GM10266 (cell line): Measurements from ENCODE around the gene PLEKHA7.

Source experiments
- DNase-seq: peaks from one replicate; pipeline ENCODE4 v3.0.0; 2012; ENCODE audit errors: extremely low spot score
- CTCF ChIP-seq: IDR thresholded peaks from 2 replicates; pipeline ENCODE4 v1.5.1; 2012; ENCODE audit warnings: mild to moderate bottlenecking, low read depth; ENCODE audit not compliant: control insufficient read depth, insufficient read depth; ENCODE audit errors: missing control alignments

PLEKHA7 gene

GRCh38 chr11:16791191-16791961 is 222.8 kb downstream of the PLEKHA7 start:
- no peak for DNase-seq
- TF ChIP-seq CTCF = no peak

- no peak for TF ChIP-seq CTCF
- DNase-seq = no peak
Observed at GRCh38 chr11:16790486-16791190, 223.6 kb downstream of the PLEKHA7 start.

DNA sequence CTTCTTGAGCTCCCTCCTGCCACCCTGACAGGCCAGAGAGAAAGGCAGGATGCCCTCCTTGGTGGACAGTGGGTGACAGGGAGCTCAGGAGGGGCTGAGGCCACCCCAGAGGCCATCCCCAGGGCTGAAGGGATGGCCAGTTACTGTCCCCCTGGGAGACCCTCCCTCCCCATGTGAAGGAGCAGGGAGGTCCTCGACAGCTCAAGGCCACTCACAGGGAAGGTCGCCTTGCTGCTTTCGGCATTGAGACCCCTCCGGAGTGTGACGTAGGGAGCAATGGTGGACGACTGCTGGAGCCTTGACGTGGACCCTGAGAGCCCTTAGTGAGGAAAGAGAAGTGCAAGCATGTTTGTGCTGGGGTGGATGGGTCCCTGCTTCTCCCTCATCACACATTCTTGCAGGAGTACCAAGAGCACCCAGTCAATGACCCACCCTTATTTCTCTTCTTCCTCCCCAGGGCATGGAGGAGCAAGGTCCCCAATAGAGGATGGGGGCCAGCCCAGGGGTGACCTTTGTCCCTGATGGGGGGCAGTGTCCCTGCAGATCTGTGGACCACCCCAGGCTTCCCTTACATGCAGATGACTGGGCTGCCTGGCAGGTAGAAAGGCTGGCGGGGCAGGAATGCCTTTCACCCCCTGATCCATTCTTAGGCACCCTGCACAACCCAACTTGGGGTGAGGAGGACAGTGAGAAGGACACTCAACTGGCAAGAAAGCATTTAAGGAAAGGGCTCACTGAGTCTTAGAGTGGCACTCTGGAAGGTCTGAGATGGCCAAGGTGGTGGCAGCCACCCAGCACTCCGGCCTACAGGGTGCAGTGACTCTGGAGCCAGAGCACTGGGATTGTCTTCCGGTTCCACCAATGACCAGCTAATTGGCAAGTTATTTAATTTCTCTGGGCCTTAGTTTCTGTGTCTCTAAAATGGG is 224.4 kb downstream of the PLEKHA7 start:
- no peak for DNase-seq
- TF ChIP-seq CTCF = no peak

DNA sequence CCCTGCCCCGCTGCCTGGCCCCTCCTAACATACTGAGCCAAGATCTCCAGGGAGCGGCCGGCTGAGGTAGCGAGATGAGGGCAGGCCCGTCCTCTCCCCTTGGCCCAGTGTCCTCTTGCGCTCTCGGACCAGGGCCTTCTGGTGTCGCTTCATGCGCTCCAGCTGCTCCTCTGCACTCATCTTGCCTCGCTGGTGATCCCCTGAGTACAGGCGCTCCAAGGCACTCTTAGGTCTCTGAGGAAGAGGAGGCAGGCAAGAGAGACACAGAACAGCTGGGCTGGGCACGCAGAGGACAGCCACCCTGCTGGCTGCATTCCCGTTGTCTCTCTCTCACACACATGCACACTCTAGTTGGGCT is 225.2 kb downstream of the PLEKHA7 start:
- no peak for TF ChIP-seq CTCF
- no peak for DNase-seq

DNA sequence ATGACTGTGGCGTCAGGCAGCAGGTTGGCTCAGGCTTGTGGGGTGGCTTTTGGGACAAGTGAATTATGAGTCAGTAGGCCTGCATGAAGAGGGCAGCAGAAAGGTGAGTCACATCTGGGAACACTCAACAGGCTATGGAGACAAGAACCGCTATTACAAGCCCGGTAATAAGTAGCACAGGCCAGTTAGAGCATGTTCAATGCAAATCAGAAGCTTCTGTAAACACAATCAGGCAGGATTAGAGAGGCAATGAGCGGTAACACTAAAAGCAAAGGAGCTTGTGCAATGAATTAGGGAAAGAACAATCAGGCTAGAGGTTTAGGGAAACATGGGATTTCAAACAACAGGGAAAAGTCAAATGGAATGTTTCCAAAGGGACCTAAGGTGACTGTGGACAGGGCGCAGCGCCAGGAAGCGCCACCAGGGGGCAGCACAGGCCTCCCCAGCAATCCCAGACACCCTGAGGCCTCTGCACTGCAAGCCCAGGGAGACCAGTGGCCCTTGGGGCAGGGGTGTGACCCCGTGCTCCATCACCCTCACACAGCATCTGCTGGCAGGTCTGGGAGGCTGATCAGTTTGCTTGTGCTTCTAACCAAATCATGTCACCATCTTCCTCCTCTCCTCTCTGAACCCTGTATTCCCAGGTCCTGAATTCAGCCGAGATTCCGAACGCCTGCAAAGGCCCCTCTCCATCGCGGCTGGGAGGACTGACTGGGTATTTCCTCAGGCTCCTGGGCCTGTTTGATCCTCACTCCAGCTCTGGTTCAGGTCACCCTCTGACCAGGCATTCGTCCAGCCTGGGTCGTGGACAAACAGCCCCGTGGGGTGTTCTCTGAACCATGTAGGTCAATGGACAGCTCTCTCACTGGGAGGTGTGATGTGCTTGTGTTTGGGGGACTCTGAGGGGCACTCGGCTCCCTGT is 225.8 kb downstream of the PLEKHA7 start:
- TF ChIP-seq CTCF = peak; percentile 94

GRCh38 chr11:16787035-16787742 is 227.0 kb downstream of the PLEKHA7 start:
- TF ChIP-seq CTCF = no peak
- DNase-seq = no peak

More for the DNA sequence above, 225.8 kb downstream of the PLEKHA7 start:
- peak; percentile 66 for DNase-seq
